ENCODE measurements around the gene ACAD8.

DNA sequence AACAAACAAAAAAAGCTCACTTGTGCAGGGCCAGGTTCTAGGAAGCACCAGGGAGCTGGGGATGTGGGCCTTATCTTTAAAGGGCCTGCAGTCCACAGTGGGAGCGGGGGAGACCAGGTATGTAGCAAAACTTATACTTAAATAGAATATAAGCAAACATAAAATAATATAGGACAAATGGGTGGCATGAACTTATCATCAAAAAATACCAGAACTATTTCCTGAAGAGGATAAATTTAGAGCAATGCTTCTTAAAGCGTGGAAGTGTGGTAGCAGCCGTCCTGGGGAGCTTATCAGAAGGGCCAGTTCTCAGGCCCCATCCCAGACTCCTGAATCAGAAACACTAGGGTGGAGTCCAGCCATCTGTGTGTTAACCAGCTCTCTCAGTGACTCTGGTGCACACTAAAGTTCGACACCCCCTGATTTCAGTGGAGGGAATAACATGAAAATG, 19.6 kb upstream of the ACAD8 start:
- TF ChIP-seq POLR2A (IDR thresholded peaks at IDR 0.05) (no peak), POLR2AphosphoS5 (IDR thresholded peaks at IDR 0.05) (no peak)
- TF ChIP-seq, protein P1, sequence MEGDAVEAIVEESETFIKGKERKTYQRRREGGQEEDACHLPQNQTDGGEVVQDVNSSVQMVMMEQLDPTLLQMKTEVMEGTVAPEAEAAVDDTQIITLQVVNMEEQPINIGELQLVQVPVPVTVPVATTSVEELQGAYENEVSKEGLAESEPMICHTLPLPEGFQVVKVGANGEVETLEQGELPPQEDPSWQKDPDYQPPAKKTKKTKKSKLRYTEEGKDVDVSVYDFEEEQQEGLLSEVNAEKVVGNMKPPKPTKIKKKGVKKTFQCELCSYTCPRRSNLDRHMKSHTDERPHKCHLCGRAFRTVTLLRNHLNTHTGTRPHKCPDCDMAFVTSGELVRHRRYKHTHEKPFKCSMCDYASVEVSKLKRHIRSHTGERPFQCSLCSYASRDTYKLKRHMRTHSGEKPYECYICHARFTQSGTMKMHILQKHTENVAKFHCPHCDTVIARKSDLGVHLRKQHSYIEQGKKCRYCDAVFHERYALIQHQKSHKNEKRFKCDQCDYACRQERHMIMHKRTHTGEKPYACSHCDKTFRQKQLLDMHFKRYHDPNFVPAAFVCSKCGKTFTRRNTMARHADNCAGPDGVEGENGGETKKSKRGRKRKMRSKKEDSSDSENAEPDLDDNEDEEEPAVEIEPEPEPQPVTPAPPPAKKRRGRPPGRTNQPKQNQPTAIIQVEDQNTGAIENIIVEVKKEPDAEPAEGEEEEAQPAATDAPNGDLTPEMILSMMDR (IDR thresholded peaks at IDR 0.05) = no peak
